HEK293 (cell line): ENCODE results near the gene IGF2BP1.

Source experiments
- CTCF ChIA-PET: fragments of 350-600 bp; formaldehyde crosslinking; extraction: SDS; loops from one replicate; lab custom pipeline; 2021; ENCODE audit warnings: antibody characterized with exemption; lab: Yijun Ruan, JAX
- POLR2A ChIA-PET: fragments of 300-600 bp; formaldehyde crosslinking; extraction: SDS; loops from one replicate; lab custom pipeline; 2020; ENCODE audit warnings: antibody characterized with exemption, inconsistent platforms; lab: Yijun Ruan, JAX
- H3K27ac ChIP-seq: fragments of 200-500 bp; sonication (Bioruptor generic); 2 replicates; pipeline ENCODE4 v1.5.1; 2014; ENCODE audit warnings: low read depth, low read length, control low read depth, inconsistent platforms; ENCODE audit errors: extremely low read depth
- H3K36me3 ChIP-seq, 2 experiments: fragments of 200-500 bp in 1 of 2; sonication (Bioruptor generic) in 1 of 2; 1 replicate in 1 of 2; 2 replicates in 1 of 2; pipeline ENCODE4 v1.5.1; 2014 to 2017; ENCODE audit warnings: inconsistent platforms in 2 of 2, low read length in 2 of 2; ENCODE audit not compliant: control insufficient read depth in 2 of 2, insufficient read depth in 1 of 2
- H3K4me1 ChIP-seq: fragments of 200-500 bp; sonication (Bioruptor generic); 2 replicates; pipeline ENCODE4 v1.5.1; 2014; ENCODE audit warnings: mild to moderate bottlenecking, low read length, inconsistent platforms; ENCODE audit not compliant: control insufficient read depth, insufficient read depth
- H3K4me3 ChIP-seq: 2 replicates; pipeline ENCODE4 v1.5.1; 2011; ENCODE audit warnings: low read depth, mild to moderate bottlenecking, control low read depth, low read length, moderate library complexity
- H3K9me3 ChIP-seq: fragments of 200-500 bp; sonication (Bioruptor generic); 2 replicates; pipeline ENCODE4 v1.5.1; 2014; ENCODE audit warnings: low read depth, low read length, inconsistent platforms; ENCODE audit not compliant: control insufficient read depth, insufficient read depth
- GLIS1 ChIP-seq: fragments of 450-650 bp; formaldehyde crosslinking; IDR thresholded peaks from 2 replicates; pipeline ENCODE4 v1.5.1; 2016; ENCODE audit warnings: missing biosample characterization, missing genetic modification characterization
- GLIS2 ChIP-seq: fragments of 450-650 bp; formaldehyde crosslinking; IDR thresholded peaks from 2 replicates; pipeline ENCODE4 v1.5.1; 2016; ENCODE audit warnings: missing biosample characterization, missing genetic modification characterization
- IKZF3 ChIP-seq: fragments of 450-650 bp; IDR thresholded peaks from 2 replicates; pipeline ENCODE4 v1.5.0; 2018; ENCODE audit warnings: missing biosample characterization, mild to moderate bottlenecking, missing genetic modification characterization, moderate library complexity
- OSR2 ChIP-seq: fragments of 450-650 bp; formaldehyde crosslinking; IDR thresholded peaks from 2 replicates; pipeline ENCODE4 v1.5.1; 2016; ENCODE audit warnings: missing biosample characterization, missing genetic modification characterization
- PRDM1 ChIP-seq: fragments of 450-650 bp; formaldehyde crosslinking; IDR thresholded peaks from 2 replicates; pipeline ENCODE4; 2016; ENCODE audit warnings: missing biosample characterization, missing genetic modification characterization
- SCRT2 ChIP-seq: fragments of 450-650 bp; formaldehyde crosslinking; IDR thresholded peaks from 2 replicates; pipeline ENCODE4 v1.5.1; 2016; ENCODE audit warnings: missing biosample characterization, missing genetic modification characterization
- ZBTB17 ChIP-seq: fragments of 450-650 bp; formaldehyde crosslinking; IDR thresholded peaks from 2 replicates; pipeline ENCODE4 v1.5.1; 2016; ENCODE audit warnings: missing biosample characterization, missing genetic modification characterization
- ZNF121 ChIP-seq: fragments of 450-650 bp; formaldehyde crosslinking; IDR thresholded peaks from 2 replicates; pipeline ENCODE4 v1.5.1; 2016; ENCODE audit warnings: missing biosample characterization, missing genetic modification characterization
- ZNF16 ChIP-seq: fragments of 450-650 bp; formaldehyde crosslinking; IDR thresholded peaks from 2 replicates; pipeline ENCODE4 v1.5.1; 2016; ENCODE audit warnings: low read depth, missing biosample characterization, missing genetic modification characterization
- ZNF184 ChIP-seq: fragments of 450-650 bp; IDR thresholded peaks from 2 replicates; pipeline ENCODE4 v1.5.1; 2018; ENCODE audit warnings: missing biosample characterization, mild to moderate bottlenecking, missing genetic modification characterization
- ZNF394 ChIP-seq: fragments of 450-650 bp; formaldehyde crosslinking; IDR thresholded peaks from 2 replicates; pipeline ENCODE4 v1.5.1; 2016; ENCODE audit warnings: missing biosample characterization, missing genetic modification characterization, mild to moderate bottlenecking, moderate library complexity, borderline replicate concordance
- ZNF398 ChIP-seq: fragments of 450-650 bp; formaldehyde crosslinking; IDR thresholded peaks from 2 replicates; pipeline ENCODE4 v1.5.1; 2017; ENCODE audit warnings: missing biosample characterization, missing genetic modification characterization
- ZNF404 ChIP-seq: fragments of 450-650 bp; formaldehyde crosslinking; IDR thresholded peaks from 2 replicates; pipeline ENCODE4 v1.5.1; 2017; ENCODE audit warnings: missing biosample characterization, missing genetic modification characterization
- ZNF610 ChIP-seq: fragments of 450-650 bp; formaldehyde crosslinking; IDR thresholded peaks from 2 replicates; pipeline ENCODE4 v1.5.1; 2016; ENCODE audit warnings: missing biosample characterization, missing genetic modification characterization, borderline replicate concordance
- ZNF624 ChIP-seq: fragments of 450-650 bp; formaldehyde crosslinking; IDR thresholded peaks from 2 replicates; pipeline ENCODE4 v1.5.1; 2017; ENCODE audit warnings: missing biosample characterization, missing genetic modification characterization
- TF ChIP-seq, protein P1 (sequence below): IDR thresholded peaks from 2 replicates; pipeline ENCODE4 v1.6.1; 2011; ENCODE audit warnings: mild to moderate bottlenecking, low read depth, low read length, borderline replicate concordance
- TF ChIP-seq, protein P2 (sequence below): fragments of 450-650 bp; formaldehyde crosslinking; IDR thresholded peaks from 2 replicates; pipeline ENCODE4 v1.5.1; 2017; ENCODE audit warnings: missing biosample characterization, missing genetic modification characterization

Gene IGF2BP1

GRCh38 chr17:49021095-49021767 is 24.0 kb downstream of the IGF2BP1 start:
- Histone ChIP-seq H3K4me3 (no peak overlapping the region), H3K9me3 (no peaks in the 10 kb centered on the region)
- TF ChIP-seq GLIS2 (no peak), OSR2 (tag by site-specific recombination) (no peak), ZNF121 (tag by site-specific recombination) (no peak), ZNF184 (0 out of 2 replicates have a peak, but pooled peaks have one; percentile 23), ZNF624 (tag by site-specific recombination) (no peak), ZNF16 (tag by site-specific recombination) (no peak), ZNF404 (tag by site-specific recombination) (no peak), PRDM1 (tag by site-specific recombination) (peak; percentile 83), SCRT2 (tag by site-specific recombination) (peak; percentile 95), IKZF3 (tag by site-specific recombination) (peak; percentile 16; the same call in 1 of the 2 replicates)
- TF ChIP-seq, protein P1, sequence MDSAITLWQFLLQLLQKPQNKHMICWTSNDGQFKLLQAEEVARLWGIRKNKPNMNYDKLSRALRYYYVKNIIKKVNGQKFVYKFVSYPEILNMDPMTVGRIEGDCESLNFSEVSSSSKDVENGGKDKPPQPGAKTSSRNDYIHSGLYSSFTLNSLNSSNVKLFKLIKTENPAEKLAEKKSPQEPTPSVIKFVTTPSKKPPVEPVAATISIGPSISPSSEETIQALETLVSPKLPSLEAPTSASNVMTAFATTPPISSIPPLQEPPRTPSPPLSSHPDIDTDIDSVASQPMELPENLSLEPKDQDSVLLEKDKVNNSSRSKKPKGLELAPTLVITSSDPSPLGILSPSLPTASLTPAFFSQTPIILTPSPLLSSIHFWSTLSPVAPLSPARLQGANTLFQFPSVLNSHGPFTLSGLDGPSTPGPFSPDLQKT, result no peak
- TF ChIP-seq, all 188 proteins: peak for 4
- ChIA-PET CTCF (interaction anchor here (0.6 to 2.1 kb wide), 6 partner anchors 11 to 1180 kb away, joined by 3 to 9 read pairs (median 4); partner anchors contain the start of gene IGF2BP1), POLR2A (interaction anchor here (0.9 to 1.7 kb wide), 6 partner anchors 10 to 129 kb away, joined by 3 to 11 read pairs (median 4); partner anchors contain the start of gene ATP5MC1)
- H3K36me3 ChIP-seq, result peaks cover 37 to 40% of the 10 kb centered on the region in 2 experiments
- 0 out of 2 replicates have a peak overlapping the region, but pooled peaks have one; percentile 35 for H3K27ac ChIP-seq
- H3K4me1 ChIP-seq, result peaks cover 36% of the 10 kb centered on the region

GRCh38 chr17:49021768-49022103 is 24.6 kb downstream of the IGF2BP1 start:
- peaks cover 41 to 43% of the 10 kb centered on the region in 2 experiments for H3K36me3 ChIP-seq
- CTCF ChIA-PET, result interaction anchor here (1.0 to 2.1 kb wide), 4 partner anchors 10 to 67 kb away, joined by 3 to 9 read pairs (median 5); partner anchors contain the start of gene IGF2BP1
- no peak overlapping the region for H3K4me3 ChIP-seq

More at GRCh38 chr17:49021768-49022103, 24.6 kb downstream of the IGF2BP1 start:
- Histone ChIP-seq H3K27ac (peak overlapping the region; percentile 35; the same call in 1 of the 2 replicates), H3K9me3 (no peaks in the 10 kb centered on the region), H3K4me1 (peaks cover 33% of the 10 kb centered on the region)
- TF ChIP-seq ZBTB17 (tag by site-specific recombination), result no peak
- TF ChIP-seq ZNF610 (tag by site-specific recombination), result no peak
- TF ChIP-seq, protein P2, sequence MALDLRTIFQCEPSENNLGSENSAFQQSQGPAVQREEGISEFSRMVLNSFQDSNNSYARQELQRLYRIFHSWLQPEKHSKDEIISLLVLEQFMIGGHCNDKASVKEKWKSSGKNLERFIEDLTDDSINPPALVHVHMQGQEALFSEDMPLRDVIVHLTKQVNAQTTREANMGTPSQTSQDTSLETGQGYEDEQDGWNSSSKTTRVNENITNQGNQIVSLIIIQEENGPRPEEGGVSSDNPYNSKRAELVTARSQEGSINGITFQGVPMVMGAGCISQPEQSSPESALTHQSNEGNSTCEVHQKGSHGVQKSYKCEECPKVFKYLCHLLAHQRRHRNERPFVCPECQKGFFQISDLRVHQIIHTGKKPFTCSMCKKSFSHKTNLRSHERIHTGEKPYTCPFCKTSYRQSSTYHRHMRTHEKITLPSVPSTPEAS (tag by site-specific recombination), result no peak
- no peak for TF ChIP-seq ZNF394 (tag by site-specific recombination)
- no peak for TF ChIP-seq ZNF121 (tag by site-specific recombination)
- no peak for TF ChIP-seq GLIS1 (tag by site-specific recombination)
- TF ChIP-seq ZNF398 (tag by site-specific recombination), result no peak
- POLR2A ChIA-PET, result interaction anchor here (0.9 to 1.7 kb wide), 6 partner anchors 11 to 129 kb away, joined by 3 to 11 read pairs (median 4); partner anchors contain the start of gene ATP5MC1
